A673 (cell line): ENCODE measurements around the gene CAMK1D. TPM values are rescaled to one million over a fixed set of nuclear protein-coding genes. Genes with fewer than 3 reads are reported as not detected.

Source experiments
- BruUV-seq: library from RNA; stranded (reverse); fragments of 400-500 nt; replicated peaks from 2 replicates; lab custom pipeline; 2021; lab: Mats Ljungman, UMichigan
- CTCF ChIA-PET: fragments of 300-600 bp; sonication (Branson Sonifier 250); formaldehyde crosslinking; loops from one replicate; lab custom pipeline; 2022; ENCODE audit warnings: antibody characterized with exemption; lab: Charles Lee
- POLR2A ChIA-PET: fragments of 300-600 bp; sonication (Branson Sonifier 250); formaldehyde crosslinking; loops from one replicate; lab custom pipeline; 2022; ENCODE audit warnings: antibody characterized with exemption; ENCODE audit not compliant: low non-redundant PET; lab: Charles Lee
- DNase-seq: peaks from one replicate; pipeline ENCODE4 v3.0.0-alpha.2; 2015; ENCODE audit warnings: low spot score
- H3K27ac ChIP-seq: fragments of 200-600 bp; sonication (generic); 2 replicates; pipeline ENCODE4 v1.5.1; 2016; ENCODE audit warnings: mixed run types, low read depth, mild to moderate bottlenecking, mixed read lengths, antibody characterized with exemption, low read length; ENCODE audit not compliant: poor library complexity, severe bottlenecking
- H3K27me3 ChIP-seq: fragments of 200-600 bp; sonication (generic); replicated peaks from 2 replicates; pipeline ENCODE4 v1.6.1; 2017; ENCODE audit warnings: mixed run types, low read depth, mild to moderate bottlenecking, mixed read lengths, antibody characterized with exemption, low read length; ENCODE audit not compliant: insufficient read depth, poor library complexity
- H3K36me3 ChIP-seq: fragments of 200-600 bp; sonication (generic); 2 replicates; pipeline ENCODE4 v1.6.1; 2016; ENCODE audit warnings: mixed run types, mild to moderate bottlenecking, mixed read lengths, antibody characterized with exemption, low read length; ENCODE audit not compliant: insufficient read depth, poor library complexity, severe bottlenecking
- H3K4me1 ChIP-seq: fragments of 200-600 bp; sonication (generic); 2 replicates; pipeline ENCODE4 v1.6.1; 2017; ENCODE audit warnings: mixed run types, mild to moderate bottlenecking, mixed read lengths, antibody characterized with exemption, low read length; ENCODE audit not compliant: insufficient read depth, poor library complexity, severe bottlenecking
- H3K4me3 ChIP-seq: fragments of 200-600 bp; sonication (generic); 2 replicates; pipeline ENCODE4 v1.5.1; 2016; ENCODE audit warnings: low read depth, mixed run types, mild to moderate bottlenecking, mixed read lengths, low read length; ENCODE audit not compliant: poor library complexity, severe bottlenecking
- H3K9me3 ChIP-seq: fragments of 200-600 bp; sonication (generic); 2 replicates; pipeline ENCODE4 v1.6.1; 2016; ENCODE audit warnings: mixed run types, low read depth, mild to moderate bottlenecking, mixed read lengths, antibody characterized with exemption, low read length; ENCODE audit not compliant: poor library complexity, severe bottlenecking
- CTCF ChIP-seq: fragments of 300-800, 200-600 bp; sonication (generic); conservative IDR thresholded peaks from 2 replicates; pipeline ENCODE4 v1.5.1; 2017; ENCODE audit warnings: low read depth, mild to moderate bottlenecking, antibody characterized with exemption, low read length, moderate library complexity, mixed read lengths
- EZH2 ChIP-seq: fragments of 200-600 bp; sonication (generic); IDR thresholded peaks from 2 replicates; pipeline ENCODE4 v1.6.1; 2017; ENCODE audit warnings: borderline replicate concordance, low read depth, mild to moderate bottlenecking, mixed read lengths, antibody characterized with exemption, low read length; ENCODE audit not compliant: poor library complexity, severe bottlenecking
- intact Hi-C: fragments of 100-400 bp; cut with micrococcal nuclease; formaldehyde crosslinking; loops from one replicate; pipeline ENCODE4 v1.10.0; 2022; ENCODE audit not compliant: unreplicated experiment
- total RNA-seq: library from RNA; stranded (reverse); gene quantifications from 2 replicates; pipeline ENCODE4 v1.2.3, GENCODE V29; 2021

The CAMK1D gene
- total RNA-seq, 1 experiment from 2014 or later, result 23.7 TPM

GRCh38 chr10:12419262-12419847 lies 70.0 kb downstream of the CAMK1D start:
- POLR2A ChIA-PET, result no interaction called here
- intact Hi-C loops, result no loop called here
- CTCF ChIA-PET, result no interaction called here

GRCh38 chr10:12420530-12421120 lies 71.3 kb downstream of the CAMK1D start:
- Histone ChIP-seq H3K36me3 (no peaks in the 10 kb centered on the region), H3K9me3 (no peaks in the 10 kb centered on the region), H3K27ac (no peak overlapping the region), H3K4me1 (no peaks in the 10 kb centered on the region), H3K27me3 (no peaks in the 10 kb centered on the region), H3K4me3 (no peak overlapping the region)
- DNase-seq, result no peak
- CTCF ChIA-PET, result no interaction called here
- POLR2A ChIA-PET, result no interaction called here
- intact Hi-C loops, result no loop called here
- TF ChIP-seq CTCF, result no peak
- no TSS peak for BruUV-seq

More at GRCh38 chr10:12419262-12419847, 70.0 kb downstream of the CAMK1D start:
- Histone ChIP-seq H3K27ac (no peak overlapping the region), H3K4me3 (no peak overlapping the region), H3K27me3 (no peaks in the 10 kb centered on the region), H3K4me1 (no peaks in the 10 kb centered on the region), H3K9me3 (no peaks in the 10 kb centered on the region), H3K36me3 (no peaks in the 10 kb centered on the region)
- TF ChIP-seq EZH2 (no peak), CTCF (no peak)
- no TSS peak for BruUV-seq
- DNase-seq, result peak; percentile 35

GRCh38 chr10:12422189-12422588 lies 72.8 kb downstream of the CAMK1D start:
- ChIA-PET CTCF (no interaction called here), POLR2A (no interaction called here)
- Histone ChIP-seq H3K36me3 (no peaks in the 10 kb centered on the region), H3K4me1 (no peaks in the 10 kb centered on the region), H3K4me3 (no peak overlapping the region), H3K27ac (no peak overlapping the region), H3K9me3 (no peaks in the 10 kb centered on the region), H3K27me3 (no peaks in the 10 kb centered on the region)
- BruUV-seq, result no TSS peak
- TF ChIP-seq EZH2 (no peak), CTCF (no peak)
- DNase-seq, result no peak
- intact Hi-C loops, result no loop called here
